GM12865 (cell line): ENCODE data around the gene CBFA2T3.

ENCODE experiments used
- DNase-seq: peaks from one replicate; pipeline ENCODE4 v3.0.0; 2010; ENCODE audit warnings: low read depth
- H3K4me3 ChIP-seq: 2 replicates; pipeline ENCODE4 v1.5.1; 2011; ENCODE audit warnings: mild to moderate bottlenecking, low read depth, low read length, control low read depth
- CTCF ChIP-seq: IDR thresholded peaks from 2 replicates; pipeline ENCODE4 v1.5.1; 2011; ENCODE audit warnings: low read length, control low read depth, low read depth, inconsistent platforms; ENCODE audit not compliant: insufficient read depth; ENCODE audit errors: missing control alignments

The CBFA2T3 gene

GRCh38 chr16:88831838-88832237 lies 145.2 kb downstream of the CBFA2T3 start:
- H3K4me3 ChIP-seq, result no peak overlapping the region
- DNase-seq, result no peak
- no peak for TF ChIP-seq CTCF

- DNase-seq, result no peak
- no peak for TF ChIP-seq CTCF
- H3K4me3 ChIP-seq, result no peak overlapping the region
These were observed 146.2 kb downstream of the CBFA2T3 start for GRCh38 chr16:88830783-88831182.

GRCh38 chr16:88830258-88830657 lies 146.7 kb downstream of the CBFA2T3 start:
- no peak for DNase-seq
- TF ChIP-seq CTCF, result no peak

GRCh38 chr16:88828711-88829110 lies 148.3 kb downstream of the CBFA2T3 start:
- TF ChIP-seq CTCF, result no peak
- no peak overlapping the region for H3K4me3 ChIP-seq
- no peak for DNase-seq

More at GRCh38 chr16:88830258-88830657, 146.7 kb downstream of the CBFA2T3 start:
- H3K4me3 ChIP-seq, result no peak overlapping the region

GRCh38 chr16:88827727-88828126 lies 149.3 kb downstream of the CBFA2T3 start:
- H3K4me3 ChIP-seq, result no peak overlapping the region
- no peak for TF ChIP-seq CTCF
- DNase-seq, result no peak

GRCh38 chr16:88826070-88826840 lies 150.8 kb downstream of the CBFA2T3 start:
- no peak overlapping the region for H3K4me3 ChIP-seq
- no peak for DNase-seq
- no peak for TF ChIP-seq CTCF

- TF ChIP-seq CTCF, result no peak
- no peak for DNase-seq
These were observed 151.9 kb downstream of the CBFA2T3 start for GRCh38 chr16:88825146-88825545.

More at GRCh38 chr16:88825146-88825545, 151.9 kb downstream of the CBFA2T3 start:
- H3K4me3 ChIP-seq, result no peak overlapping the region
